Gastroesophageal sphincter (tissue), 2 donors: Measurements from ENCODE around the gene NME2.

Experiments used
- EP300 ChIP-seq: sonication (generic); formaldehyde crosslinking; IDR thresholded peaks from one replicate; pipeline ENCODE4 v1.6.1; 2017; ENCODE audit warnings: antibody characterized with exemption, mild to moderate bottlenecking
- POLR2A ChIP-seq, 2 donors: fragments of 450-650 bp; IDR thresholded peaks; one replicate each; pipeline ENCODE4 v1.6.1; 2017; ENCODE audit warnings: antibody characterized with exemption in 2 of 2, mild to moderate bottlenecking in 2 of 2, moderate library complexity in 1 of 2

DNA sequence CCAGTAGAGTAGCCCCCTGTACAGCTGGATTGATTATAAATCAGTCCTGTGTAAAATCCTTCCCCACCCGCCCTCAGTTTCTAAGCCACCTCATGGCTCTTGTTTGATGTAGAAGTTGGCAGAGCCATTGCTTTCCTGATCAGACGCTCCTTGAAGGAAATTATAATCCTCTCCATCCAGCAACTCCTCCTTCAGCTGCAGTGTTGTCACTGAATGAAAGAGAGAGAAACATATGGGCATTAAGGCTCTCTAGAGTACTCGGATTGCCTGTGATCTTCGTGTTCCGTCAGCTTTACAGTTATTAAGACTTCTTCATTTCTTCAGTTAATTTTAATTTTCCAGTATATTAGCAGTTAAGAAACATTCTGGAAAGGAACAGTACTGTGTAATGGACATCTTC is 14.3 kb downstream of the NME2 start:
- TF ChIP-seq POLR2A (IDR thresholded peaks at IDR 0.05) (no peak), EP300 (no peak)
